GM12865 (cell line): Measurements from ENCODE around the gene YOD1.

ENCODE experiments used
- DNase-seq: peaks from one replicate; pipeline ENCODE4 v3.0.0; 2010; ENCODE audit warnings: low read depth
- H3K4me3 ChIP-seq: 2 replicates; pipeline ENCODE4 v1.5.1; 2011; ENCODE audit warnings: mild to moderate bottlenecking, low read depth, low read length, control low read depth
- CTCF ChIP-seq: IDR thresholded peaks from 2 replicates; pipeline ENCODE4 v1.5.1; 2011; ENCODE audit warnings: low read length, control low read depth, low read depth, inconsistent platforms; ENCODE audit not compliant: insufficient read depth; ENCODE audit errors: missing control alignments

The YOD1 gene

DNA sequence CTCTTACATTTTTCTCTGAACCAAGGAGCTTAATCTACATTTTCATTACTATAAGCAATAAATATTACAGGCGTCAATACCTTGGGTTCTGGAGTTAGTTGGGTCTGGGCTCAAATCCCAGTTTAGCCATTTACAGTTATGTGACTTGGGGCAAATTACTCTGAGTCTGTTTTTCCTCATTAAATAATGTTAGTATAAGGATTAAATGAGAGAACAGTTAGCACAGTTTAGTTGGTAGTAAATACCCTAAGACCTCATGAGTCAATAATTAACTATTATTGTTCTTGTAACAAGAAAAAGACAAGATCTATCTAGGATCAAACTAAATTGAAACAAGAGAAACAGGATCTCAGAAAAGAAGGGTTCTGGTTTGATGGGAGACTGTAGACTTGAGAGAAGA is 23.1 kb downstream of the YOD1 start:
- DNase-seq = no peak
- TF ChIP-seq CTCF = no peak
- H3K4me3 ChIP-seq = no peak overlapping the region

- H3K4me3 ChIP-seq = no peak overlapping the region
- DNase-seq = no peak
- no peak for TF ChIP-seq CTCF
These were observed 23.7 kb downstream of the YOD1 start for GRCh38 chr1:207027206-207027777.

DNA sequence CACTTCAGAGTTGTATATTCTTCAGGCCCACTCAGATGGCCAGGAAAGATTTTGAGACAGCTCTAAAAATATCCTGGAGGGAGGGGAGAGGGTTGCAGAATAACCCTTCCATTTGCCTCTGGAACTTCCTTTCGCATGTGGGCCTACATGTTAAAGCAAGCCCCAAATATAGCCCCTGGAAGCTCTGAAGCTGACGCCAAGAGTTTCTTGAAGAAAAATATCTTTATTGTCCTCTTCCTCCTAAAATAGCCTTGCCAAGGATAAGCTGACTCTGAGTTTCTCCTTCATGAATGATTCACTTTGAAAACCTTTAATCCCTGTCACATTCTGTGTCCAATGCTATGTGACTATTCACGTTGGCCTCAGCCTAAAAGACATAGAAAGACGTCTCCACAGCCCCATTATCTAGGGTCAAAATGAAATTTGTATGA is 24.9 kb downstream of the YOD1 start:
- TF ChIP-seq CTCF = no peak
- DNase-seq = no peak
- no peak overlapping the region for H3K4me3 ChIP-seq

- H3K4me3 ChIP-seq = no peak overlapping the region
- TF ChIP-seq CTCF = no peak
- no peak for DNase-seq
These were observed 25.7 kb downstream of the YOD1 start for GRCh38 chr1:207025146-207025880.

GRCh38 chr1:207024202-207025145 is 26.5 kb downstream of the YOD1 start:
- DNase-seq = no peak
- no peak overlapping the region for H3K4me3 ChIP-seq
- no peak for TF ChIP-seq CTCF

- no peak for DNase-seq
- no peak overlapping the region for H3K4me3 ChIP-seq
- TF ChIP-seq CTCF = no peak
These were observed 27.9 kb downstream of the YOD1 start for GRCh38 chr1:207022996-207023679.
